Activated CD8-positive, alpha-beta memory T cell treated with anti-CD3 and anti-CD28 coated beads for 1 hour (primary cell): ENCODE results near the gene OR2AJ1.

Experiments used
- DNase-seq, 2 donors: peaks; one replicate each; pipeline ENCODE4 v3.0.0-alpha.2; 2020; ENCODE audit warnings: low read depth in 1 of 2; ENCODE audit errors: extremely low read depth in 1 of 2

Gene OR2AJ1

GRCh38 chr1:247924868-247925267 lies at the start of gene OR2AJ1:
Gene OR2AJ1, plus strand, starts transcription at chr1:247924889. Its CDS starts 8,880 bp downstream, at chr1:247933769.
- no peak for DNase-seq

GRCh38 chr1:247883346-247883745 lies 41.3 kb upstream of the OR2AJ1 start:
- DNase-seq, result no peak

GRCh38 chr1:247884797-247885413 lies 39.8 kb upstream of the OR2AJ1 start:
- DNase-seq, result no peak

- no peak for DNase-seq
Observed at GRCh38 chr1:247895163-247895637, 29.5 kb upstream of the OR2AJ1 start, which contains the start of gene OR2W3. Gene OR2W3, plus strand, starts transcription at chr1:247895587. Its CDS starts 0 bp downstream, at chr1:247895587.

- no peak for DNase-seq
Observed at GRCh38 chr1:247895976-247896375, 28.7 kb upstream of the OR2AJ1 start.

GRCh38 chr1:247904122-247904521 lies 20.6 kb upstream of the OR2AJ1 start:
- no peak for DNase-seq

GRCh38 chr1:247905181-247905580 lies 19.5 kb upstream of the OR2AJ1 start:
- no peak for DNase-seq

GRCh38 chr1:247905910-247906503 lies 18.7 kb upstream of the OR2AJ1 start:
- no peak for DNase-seq

GRCh38 chr1:247906504-247907047 lies 18.1 kb upstream of the OR2AJ1 start:
- no peak for DNase-seq

GRCh38 chr1:247908766-247909165 lies 15.9 kb upstream of the OR2AJ1 start:
- DNase-seq, result no peak

- no peak for DNase-seq
Observed at GRCh38 chr1:247913786-247914185, 10.9 kb upstream of the OR2AJ1 start.

GRCh38 chr1:247914941-247915662 lies 9.6 kb upstream of the OR2AJ1 start:
- DNase-seq, result no peak

GRCh38 chr1:247919952-247920351 lies 4.7 kb upstream of the OR2AJ1 start, which contains the start of gene OR2T8:
Gene OR2T8, plus strand, starts transcription at chr1:247920252. Its CDS starts 766 bp downstream, at chr1:247921018.
- DNase-seq, result no peak

GRCh38 chr1:247923941-247924340 lies 748 bp upstream of the OR2AJ1 start:
- DNase-seq, result no peak

GRCh38 chr1:247933989-247934388 lies 9.3 kb downstream of the OR2AJ1 start:
- DNase-seq, result no peak

- DNase-seq, result no peak
Observed at GRCh38 chr1:247935781-247936180, 11.1 kb downstream of the OR2AJ1 start.

GRCh38 chr1:247936415-247936814 lies 11.7 kb downstream of the OR2AJ1 start:
- no peak for DNase-seq

- DNase-seq, result peak; percentile 64 to 65
Observed at GRCh38 chr1:247936965-247937734, 12.5 kb downstream of the OR2AJ1 start.

- DNase-seq, result no peak
Observed at GRCh38 chr1:247942624-247943023, 17.9 kb downstream of the OR2AJ1 start.

GRCh38 chr1:247948558-247948957 lies 23.9 kb downstream of the OR2AJ1 start, which contains the start of gene OR2L8:
Gene OR2L8, plus strand, starts transcription at chr1:247948858. Its CDS starts 0 bp downstream, at chr1:247948858.
- DNase-seq, result no peak

- no peak for DNase-seq
Observed at GRCh38 chr1:247953408-247953807, 28.7 kb downstream of the OR2AJ1 start.
